ENCODE measurements around the gene KCTD13.

The KCTD13 gene

GRCh38 chr16:29925781-29926710 is at the start of gene KCTD13:
TSS of gene KCTD13 (minus strand) at chr16:29926226. CDS start at chr16:29926033, 193 bp downstream.
- Histone ChIP-seq H4K20me1 (ENCODE audit: low read depth, low read length) (no peaks in the 10 kb centered on the region), H3K4me3 (ENCODE audit: insufficient read depth, low read length, poor library complexity, severe bottlenecking) (peak within 1 kb of the TSS; percentile 59), H3F3A (ENCODE audit: insufficient read depth) (no peaks in the 10 kb centered on the region), H2AFZ (ENCODE audit: low read depth, low read length, severe bottlenecking) (peak within 1 kb of the TSS; percentile 83), H3K27ac (ENCODE audit: low read depth, low read length) (peak within 1 kb of the TSS; percentile 46), H3K27me3 (ENCODE audit: low read length) (no peaks in the 10 kb centered on the region), H3K9me3 (ENCODE audit: insufficient read depth, low read length) (no peaks in the 10 kb centered on the region), H3K4me2 (ENCODE audit: low read depth, low read length, poor library complexity, severe bottlenecking) (peak within 1 kb of the TSS; percentile 78), H3K36me3 (ENCODE audit: low read length) (no peaks in the 10 kb centered on the region), H3K79me2 (ENCODE audit: insufficient read depth, low read length) (peaks cover 14% of the 10 kb centered on the region), H3K9me2 (replicated peaks; ENCODE audit: insufficient read depth, low read length) (no peaks in the 10 kb centered on the region), H3K9ac (ENCODE audit: low read length) (peak within 1 kb of the TSS; percentile 80)
- TF ChIP-seq EZH2phosphoT487 (conservative IDR thresholded peaks at IDR 0.05; ENCODE audit: low read length) (no peak), CTCF (IDR thresholded peaks at IDR 0.05; ENCODE audit: insufficient read depth, low read length, poor library complexity, severe bottlenecking) (no peak)

GRCh38 chr16:29975134-29975538 is 49.1 kb upstream of the KCTD13 start:
- Histone ChIP-seq H3F3A (ENCODE audit: insufficient read depth) (peaks cover 16% of the 10 kb centered on the region), H4K20me1 (ENCODE audit: low read depth, low read length) (no peaks in the 10 kb centered on the region), H3K9me2 (replicated peaks; ENCODE audit: insufficient read depth, low read length) (no peaks in the 10 kb centered on the region), H3K9ac (ENCODE audit: low read length) (peak overlapping the region; percentile 97), H3K4me2 (ENCODE audit: low read depth, low read length, poor library complexity, severe bottlenecking) (peak overlapping the region; percentile 78), H3K27me3 (ENCODE audit: low read length) (no peaks in the 10 kb centered on the region), H2AFZ (ENCODE audit: low read depth, low read length, severe bottlenecking) (no peak overlapping the region), H3K36me3 (ENCODE audit: low read length) (0 out of 2 replicates have a peak, but pooled peaks cover 4% of the 10 kb centered on the region), H3K4me3 (ENCODE audit: insufficient read depth, low read length, poor library complexity, severe bottlenecking) (peak overlapping the region; percentile 82), H3K27ac (ENCODE audit: low read depth, low read length) (peak overlapping the region; percentile 8), H3K9me3 (ENCODE audit: insufficient read depth, low read length) (no peaks in the 10 kb centered on the region), H3K79me2 (ENCODE audit: insufficient read depth, low read length) (peaks cover 37% of the 10 kb centered on the region)
- TF ChIP-seq EZH2phosphoT487 (conservative IDR thresholded peaks at IDR 0.05; ENCODE audit: low read length) (no peak), CTCF (IDR thresholded peaks at IDR 0.05; ENCODE audit: insufficient read depth, low read length, poor library complexity, severe bottlenecking) (no peak)

GRCh38 chr16:29974291-29975133 is 48.5 kb upstream of the KCTD13 start:
- H3K79me2 ChIP-seq (ENCODE audit: insufficient read depth, low read length), result peaks cover 37% of the 10 kb centered on the region
- no peaks in the 10 kb centered on the region for H3K9me3 ChIP-seq (ENCODE audit: insufficient read depth, low read length)
- TF ChIP-seq CTCF (IDR thresholded peaks at IDR 0.05; ENCODE audit: insufficient read depth, low read length, poor library complexity, severe bottlenecking), result no peak
- H3K4me2 ChIP-seq (ENCODE audit: low read depth, low read length, poor library complexity, severe bottlenecking), result peak overlapping the region; percentile 78
- H3K9me2 ChIP-seq (replicated peaks; ENCODE audit: insufficient read depth, low read length), result no peaks in the 10 kb centered on the region
- peak overlapping the region; percentile 82 for H3K4me3 ChIP-seq (ENCODE audit: insufficient read depth, low read length, poor library complexity, severe bottlenecking)
- peaks cover 16% of the 10 kb centered on the region for H3F3A ChIP-seq (ENCODE audit: insufficient read depth)
- H3K27ac ChIP-seq (ENCODE audit: low read depth, low read length), result peak overlapping the region; percentile 68
- peak overlapping the region; percentile 97 for H3K9ac ChIP-seq (ENCODE audit: low read length)
- H3K36me3 ChIP-seq (ENCODE audit: low read length), result 0 out of 2 replicates have a peak, but pooled peaks cover 2% of the 10 kb centered on the region
- H3K27me3 ChIP-seq (ENCODE audit: low read length), result no peaks in the 10 kb centered on the region
- peak overlapping the region; percentile 67 for H2AFZ ChIP-seq (ENCODE audit: low read depth, low read length, severe bottlenecking)
- H4K20me1 ChIP-seq (ENCODE audit: low read depth, low read length), result no peaks in the 10 kb centered on the region

All from SU-DHL-6 (cell line).